NCI-H774 (cell line): ENCODE results near the gene TSPYL1.

Experiments used
- DNase-seq: peaks from one replicate; lab custom pipeline; 2025; lab: John Stamatoyannopoulos, UW

Gene TSPYL1

DNA sequence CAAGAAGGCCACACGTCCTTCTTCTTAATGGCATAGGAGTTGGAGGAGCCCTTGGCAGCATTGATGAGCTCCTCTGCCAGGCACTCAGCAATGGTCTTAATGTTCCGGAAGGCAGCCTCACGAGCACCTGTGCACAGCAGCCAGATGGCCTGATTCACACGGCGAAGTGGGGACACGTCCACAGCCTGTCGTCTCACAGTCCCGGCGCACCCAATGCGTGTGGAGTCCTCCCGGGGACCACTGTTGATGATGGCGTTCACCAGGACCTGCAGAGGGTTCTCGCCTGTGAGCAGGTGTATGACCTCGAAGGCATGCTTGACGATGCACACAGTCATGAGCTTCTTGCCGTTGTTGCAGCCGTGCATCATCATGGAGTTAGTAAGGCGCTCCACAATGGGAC lies 21.2 kb downstream of the TSPYL1 start:
- DNase-seq, result no peak

DNA sequence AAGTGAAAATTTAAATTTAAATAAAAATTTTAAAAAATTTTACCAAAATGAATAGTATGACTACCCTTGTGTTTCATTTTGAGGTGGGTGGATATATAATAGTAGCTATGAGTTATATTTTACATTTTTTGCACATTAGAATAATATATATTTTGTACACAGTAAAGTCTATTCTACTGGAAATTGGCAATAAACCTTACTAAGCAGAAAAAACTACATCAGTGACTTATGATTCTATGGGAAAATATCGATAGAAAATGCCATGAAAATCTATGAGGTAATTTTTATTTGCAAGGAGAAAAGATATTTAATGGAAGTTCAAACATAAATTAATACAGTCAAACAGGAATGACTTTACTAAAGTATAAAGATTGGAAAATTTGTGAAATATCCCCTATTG lies 23.0 kb downstream of the TSPYL1 start:
- DNase-seq, result no peak

DNA sequence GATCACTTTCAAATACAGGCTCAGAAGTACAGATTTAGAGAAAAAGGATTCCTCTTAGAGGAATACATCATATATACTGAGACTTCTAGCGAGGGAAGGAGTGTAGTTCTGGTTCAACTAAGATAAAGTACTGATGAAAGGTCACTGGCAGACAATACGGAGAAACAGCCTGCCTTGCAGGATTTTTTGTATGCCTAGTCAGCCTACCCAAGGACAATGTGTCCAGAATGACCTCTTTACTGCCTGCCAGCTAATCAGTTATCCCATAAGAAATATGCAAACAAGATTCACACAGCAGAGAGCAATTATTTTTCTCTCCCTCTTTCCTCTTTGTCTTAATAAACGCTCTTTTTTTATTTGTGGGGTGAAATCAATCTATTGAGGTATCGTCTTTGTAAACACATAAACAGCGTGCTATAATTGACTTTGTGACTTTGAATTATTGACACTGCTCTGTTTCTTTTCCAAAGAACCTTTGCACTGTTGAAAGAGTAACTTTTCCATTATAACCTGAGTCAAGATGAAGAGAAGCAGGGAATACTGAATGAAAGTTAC lies 24.4 kb downstream of the TSPYL1 start:
- DNase-seq, result no peak

DNA sequence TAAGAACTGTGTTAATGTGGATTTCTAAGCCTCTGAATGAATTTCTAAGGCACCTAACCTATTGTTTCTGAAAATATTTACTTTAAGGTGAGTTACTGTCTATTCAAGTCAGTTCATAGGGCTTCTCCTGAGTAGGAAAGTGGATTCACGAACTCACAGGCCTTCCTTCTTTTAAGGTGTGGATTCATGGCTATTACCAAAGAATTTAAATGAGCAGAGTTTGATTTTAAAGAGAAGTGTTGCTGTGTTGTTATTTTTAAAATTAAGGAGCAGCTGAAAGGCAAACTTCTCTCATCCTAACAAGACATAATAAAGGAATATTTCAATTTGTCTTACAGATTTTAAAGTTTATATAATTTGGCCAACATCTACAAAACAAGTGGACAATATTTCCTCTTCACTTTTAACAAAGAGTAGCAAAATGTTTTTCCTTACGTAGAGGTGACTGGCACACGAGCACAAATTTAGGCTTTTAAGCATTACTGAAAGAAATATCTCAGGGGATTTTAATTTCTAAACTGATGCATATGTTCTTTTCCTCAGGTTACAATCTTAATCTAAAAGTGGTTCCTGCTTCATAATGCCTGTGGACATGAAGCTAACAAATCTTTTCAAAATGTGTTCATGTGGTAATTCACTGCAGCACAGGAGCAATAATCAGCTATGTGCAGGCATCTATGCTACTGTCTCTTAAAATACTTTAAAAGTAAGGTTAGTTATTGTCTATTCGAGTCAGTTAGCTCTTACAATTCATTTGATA lies 25.3 kb downstream of the TSPYL1 start:
- DNase-seq, result no peak

DNA sequence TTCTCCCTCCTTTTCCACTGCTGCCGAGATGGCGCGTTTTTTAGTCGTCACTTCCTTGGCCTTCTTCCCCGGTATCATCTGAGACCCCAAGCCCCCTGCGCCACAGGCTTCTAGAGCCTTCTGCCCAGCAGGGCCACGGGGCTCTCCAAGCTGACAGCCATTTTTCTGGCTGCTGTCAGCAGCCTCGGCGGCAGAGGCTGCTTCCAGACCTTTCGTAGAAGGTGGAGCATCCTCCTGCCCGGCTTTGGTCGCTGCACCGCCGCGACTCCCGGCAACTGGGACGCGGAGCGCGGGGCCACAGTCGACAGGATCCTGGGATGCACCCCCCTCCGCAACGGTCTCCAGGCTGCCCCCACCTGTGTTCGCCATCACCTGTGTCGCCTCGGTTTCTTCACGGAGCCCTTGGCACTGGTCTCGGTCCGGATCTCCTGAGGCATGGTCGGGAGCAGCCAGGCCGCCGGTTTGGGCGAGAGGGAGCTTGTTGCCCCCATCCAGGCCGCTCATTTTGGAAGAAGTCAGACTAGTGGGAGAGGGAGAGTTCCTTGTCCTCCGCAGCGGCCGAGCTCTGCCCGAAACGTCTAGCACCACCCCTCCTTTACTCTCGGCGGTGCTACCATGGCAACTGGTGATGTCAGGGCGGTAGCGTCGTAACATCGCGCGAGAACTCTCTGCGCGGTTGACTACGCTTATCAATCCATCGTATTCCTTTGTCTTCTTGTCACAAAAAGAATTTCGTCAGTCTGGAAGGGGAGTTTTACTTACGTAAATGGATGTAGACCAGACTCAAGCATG lies 26.0 kb downstream of the TSPYL1 start, which contains the start of gene TSPYL4:
TSS of gene TSPYL4 (minus strand) at position 571 of the 792 bp plus-strand sequence. CDS start at position 504, 67 bp downstream.
- DNase-seq, result peak; percentile 99

DNA sequence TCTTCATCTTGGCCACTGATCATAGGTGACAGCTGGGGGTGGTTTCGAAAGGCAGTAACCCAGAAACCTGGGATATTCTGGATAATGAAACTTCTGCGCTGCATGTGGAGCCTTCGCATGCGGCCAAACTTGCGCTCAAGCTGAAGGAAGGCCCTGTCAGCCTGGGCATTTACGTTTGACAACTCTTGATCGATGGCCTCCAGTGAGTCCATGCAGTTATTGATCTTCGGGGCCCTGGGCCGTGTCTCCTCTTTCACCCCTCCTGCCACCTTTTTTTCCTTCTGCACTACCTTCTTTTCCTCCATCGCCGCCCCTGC lies 26.6 kb downstream of the TSPYL1 start:
- DNase-seq, result peak; percentile 48

DNA sequence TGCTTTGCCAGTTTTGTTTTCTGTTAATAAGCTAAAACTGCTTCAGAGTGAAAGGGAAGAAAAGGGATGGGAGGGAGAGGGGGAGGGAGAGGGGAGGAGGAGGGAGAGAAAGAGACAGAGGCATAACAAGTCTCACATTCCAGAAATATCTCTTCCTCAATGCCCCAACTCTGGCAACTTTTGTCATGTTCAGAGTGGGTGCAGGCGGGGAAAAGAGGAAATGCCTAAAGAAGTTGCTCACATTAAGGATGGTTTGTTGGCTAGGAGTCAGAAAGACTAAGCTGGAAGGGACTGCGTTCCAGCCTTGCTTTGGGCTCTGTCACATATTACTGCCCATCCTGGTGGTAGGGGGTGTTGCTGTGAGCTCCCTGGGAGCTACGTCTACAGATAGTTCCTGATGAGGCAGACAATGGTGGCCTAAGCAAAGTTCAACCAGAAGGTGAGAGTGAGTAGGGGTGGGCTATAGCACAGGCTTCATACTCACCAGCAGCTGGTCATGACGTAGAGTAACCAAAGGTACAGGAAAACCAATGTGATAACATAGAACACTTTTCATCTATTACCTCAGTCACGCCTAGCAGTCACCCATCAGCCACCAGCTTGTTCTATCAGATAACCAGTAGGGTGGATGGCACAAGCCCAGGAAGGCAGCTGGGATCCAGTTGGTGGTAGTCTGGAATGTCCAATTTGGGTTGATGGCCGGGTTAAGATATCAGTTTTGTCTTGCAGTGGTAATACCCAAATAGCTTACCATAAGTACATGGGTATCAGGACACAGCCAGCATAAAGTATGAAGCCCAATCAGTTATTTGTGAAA lies 28.0 kb downstream of the TSPYL1 start:
- DNase-seq, result no peak

DNA sequence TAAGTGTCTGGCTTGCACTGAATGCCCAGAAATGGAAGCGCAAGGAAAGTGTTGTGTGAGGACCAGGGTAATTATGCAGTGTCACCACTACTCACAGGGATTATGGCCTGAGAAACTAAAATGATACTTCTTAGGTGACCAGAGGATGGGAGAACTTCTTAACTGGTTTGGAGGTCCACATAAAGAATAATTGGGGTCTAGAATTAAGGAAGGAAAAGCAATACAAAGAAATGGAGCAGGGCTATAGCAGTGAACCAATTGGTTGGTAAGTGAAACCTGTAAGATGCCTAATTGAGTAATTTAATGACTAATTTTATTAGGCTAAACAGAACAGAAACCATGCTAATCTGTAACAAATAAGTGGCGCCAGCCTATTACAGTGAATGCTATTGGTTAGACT lies 31.2 kb downstream of the TSPYL1 start:
- no peak for DNase-seq

DNA sequence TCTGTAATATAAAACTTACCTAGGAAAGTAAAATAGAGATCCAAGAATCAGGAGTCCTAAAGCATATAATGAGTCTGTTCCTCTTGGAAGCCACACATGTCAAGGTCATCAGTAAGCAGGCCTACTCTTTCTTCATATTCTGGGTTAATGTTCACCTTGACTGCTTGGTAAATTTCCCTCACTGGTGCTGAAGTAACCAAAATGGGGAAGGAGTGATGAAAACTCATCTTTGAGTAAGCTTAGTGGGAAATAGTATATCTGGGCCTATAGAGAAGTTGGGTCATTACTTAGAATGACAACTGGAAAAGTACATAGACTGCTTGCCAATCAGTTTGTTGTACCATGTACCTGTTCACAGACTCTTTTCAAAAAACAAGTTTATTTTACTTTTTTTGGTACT lies 32.4 kb downstream of the TSPYL1 start:
- DNase-seq, result no peak

DNA sequence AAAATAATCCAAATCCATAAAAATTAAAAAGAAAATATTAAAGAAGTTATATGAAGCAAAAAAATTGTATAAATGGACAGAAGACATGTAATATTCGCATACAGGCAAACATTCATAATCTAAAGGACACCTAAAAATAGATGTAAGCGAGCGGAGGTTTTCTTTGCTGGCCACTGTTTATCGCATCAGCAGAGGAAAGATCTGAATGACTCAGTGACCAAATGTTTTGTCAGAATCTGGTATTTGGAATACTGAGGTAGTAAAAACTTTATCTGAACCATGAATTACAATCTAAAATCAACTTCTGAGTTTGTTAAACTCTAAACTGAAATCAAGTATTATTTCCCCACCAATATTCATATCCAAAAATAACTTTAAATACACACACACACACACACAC lies 33.6 kb downstream of the TSPYL1 start:
- DNase-seq, result no peak

DNA sequence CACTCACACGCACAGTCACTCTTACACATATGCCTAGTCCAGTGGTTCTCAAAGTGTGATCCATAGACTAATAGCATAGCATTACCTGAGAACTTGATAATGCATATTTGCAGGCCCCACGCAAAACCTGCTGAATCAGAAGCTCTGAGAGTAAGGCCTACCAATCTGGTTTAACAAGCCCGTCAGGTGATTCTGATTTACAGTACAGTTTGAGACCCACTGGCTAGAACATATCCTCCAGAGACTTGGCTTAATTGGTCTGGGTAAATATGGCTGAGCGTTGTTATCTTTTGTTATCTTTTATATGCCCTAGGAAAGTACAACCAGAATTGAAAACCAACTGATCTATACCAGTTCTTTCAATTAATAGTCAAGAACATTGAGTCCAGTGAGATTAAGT lies 35.4 kb downstream of the TSPYL1 start:
- no peak for DNase-seq

DNA sequence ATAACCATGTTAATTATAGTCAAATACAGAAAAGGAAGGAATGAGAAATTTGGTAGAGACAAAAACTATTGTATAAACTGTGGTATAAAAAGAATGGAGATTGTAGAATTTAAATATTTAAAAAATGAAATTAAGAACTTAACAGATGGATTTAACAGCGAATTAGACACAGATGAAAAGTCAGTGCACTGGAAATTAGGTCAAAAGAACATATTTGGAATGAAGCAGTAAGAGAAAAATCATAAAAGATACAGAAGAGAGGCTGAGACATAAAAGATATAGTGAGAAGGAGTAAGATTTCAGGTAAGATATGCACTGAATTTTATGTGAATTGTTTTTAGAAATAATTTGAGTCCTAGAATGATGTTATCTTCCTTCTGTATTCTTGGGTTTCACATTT lies 39.9 kb downstream of the TSPYL1 start:
- DNase-seq, result no peak

DNA sequence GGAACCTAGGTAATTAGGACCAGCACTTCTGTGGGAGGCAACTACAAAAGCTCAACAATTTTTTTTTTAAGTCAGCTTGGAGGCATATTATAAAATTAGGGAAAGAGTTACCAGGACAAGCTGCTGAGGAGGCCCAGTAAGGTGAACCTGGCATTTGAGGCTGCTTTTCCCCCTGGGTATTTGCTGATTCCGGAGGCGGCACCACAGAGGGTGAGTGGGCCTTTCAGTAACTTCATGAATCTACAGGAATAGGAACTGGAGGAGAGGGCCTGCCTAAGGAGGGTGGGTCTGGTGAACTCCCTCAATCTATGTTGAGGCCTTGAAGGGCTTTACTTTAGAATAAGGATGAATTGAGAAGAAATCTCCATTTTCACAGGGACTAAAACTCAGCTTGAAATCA lies 40.5 kb downstream of the TSPYL1 start:
- DNase-seq, result no peak

DNA sequence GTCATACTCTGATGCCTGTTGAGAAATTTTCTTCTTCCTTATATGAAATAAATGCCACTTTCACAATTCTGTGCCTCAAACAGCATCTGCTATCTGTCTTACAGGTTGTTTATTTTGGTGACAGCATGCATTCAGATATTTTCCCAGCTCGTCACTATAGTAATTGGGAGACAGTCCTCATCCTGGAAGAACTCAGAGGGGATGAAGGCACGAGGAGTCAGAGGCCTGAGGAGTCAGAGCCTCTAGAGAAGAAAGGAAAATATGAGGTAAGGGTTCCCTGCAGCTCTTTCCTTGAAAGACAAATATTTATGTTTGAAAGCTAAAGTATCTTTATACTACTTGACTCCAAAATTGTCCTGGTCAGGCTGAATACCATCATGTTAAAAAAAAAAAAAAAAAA lies 41.6 kb downstream of the TSPYL1 start:
- no peak for DNase-seq

DNA sequence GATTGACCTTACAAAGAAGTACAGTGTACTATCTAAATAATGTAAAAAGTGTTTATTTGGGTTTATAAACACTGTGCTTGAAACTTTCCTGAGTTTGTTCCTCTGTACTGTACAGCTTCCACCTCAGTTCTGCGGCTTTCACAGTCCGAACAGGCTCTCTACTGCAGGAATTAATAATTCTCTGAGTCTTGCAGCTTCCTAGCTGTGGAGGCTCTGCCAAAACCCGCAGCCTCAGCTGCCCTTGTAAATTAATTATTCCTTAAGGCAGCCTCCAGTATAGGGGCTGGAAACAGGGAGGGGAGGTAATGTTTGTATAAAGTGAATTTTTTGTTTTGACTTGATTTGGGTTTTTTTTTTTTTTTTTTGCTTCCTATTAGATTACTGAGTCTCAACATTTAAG lies 45.0 kb downstream of the TSPYL1 start:
- no peak for DNase-seq

DNA sequence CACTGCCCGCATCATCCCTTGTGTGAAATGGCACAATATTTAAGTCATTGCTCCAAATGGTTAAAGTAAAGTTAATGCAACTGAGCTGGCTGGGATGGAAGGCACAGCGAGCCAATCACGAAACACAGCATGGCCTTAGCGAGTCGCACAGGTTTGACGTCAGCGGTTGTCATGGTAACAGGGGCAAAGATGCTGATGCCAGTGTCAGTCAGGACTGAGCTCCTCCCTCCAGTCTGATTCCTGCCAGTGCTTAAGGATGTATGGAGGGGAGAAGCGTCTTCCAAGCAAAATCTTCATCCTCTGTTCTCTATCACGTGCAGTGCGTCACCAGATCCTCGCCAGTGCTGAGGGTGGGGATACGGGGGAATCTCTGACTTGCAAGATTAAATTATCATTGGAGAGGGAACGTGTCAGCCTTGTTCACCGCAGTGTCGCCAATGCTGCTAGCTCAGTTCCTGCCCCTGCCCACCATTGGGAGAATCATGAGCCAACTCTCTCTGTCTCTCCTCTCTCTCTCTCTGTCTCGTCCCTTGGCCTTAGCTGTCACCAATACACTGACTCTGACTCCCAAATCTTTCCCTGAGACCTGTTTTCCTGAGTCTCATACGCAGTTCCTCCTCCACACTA lies 50.3 kb downstream of the TSPYL1 start:
- DNase-seq, result no peak
